Testis (tissue), 3 donors: ENCODE results near the gene KCNB1. TPM values are rescaled to one million over a fixed set of nuclear protein-coding genes. Genes with fewer than 3 reads are reported as not detected.

Experiments
- DNase-seq: peaks from one replicate; pipeline ENCODE4 v3.0.0-alpha.2; 2019
- H3K27ac ChIP-seq, 2 donors: fragments of 200-600 bp; sonication (generic); one replicate each; pipeline ENCODE4 v1.5.1; 2019
- H3K27me3 ChIP-seq: fragments of 200-600 bp; sonication (generic); one replicate; pipeline ENCODE4 v1.5.1; 2019
- H3K36me3 ChIP-seq: fragments of 200-600 bp; sonication (generic); one replicate; pipeline ENCODE4 v1.5.1; 2017; ENCODE audit warnings: low read depth; ENCODE audit errors: missing control alignments
- H3K4me1 ChIP-seq: fragments of 200-600 bp; sonication (generic); one replicate; pipeline ENCODE4 v1.5.1; 2019
- H3K4me3 ChIP-seq, 2 donors: fragments of 200-600 bp; sonication (generic); one replicate each; pipeline ENCODE4 v1.5.1; 2017 to 2019
- H3K9me3 ChIP-seq: fragments of 200-600 bp; sonication (generic); one replicate; pipeline ENCODE4 v1.5.1; 2017
- CTCF ChIP-seq, 3 experiments: fragments of 450-650 bp in 2 of 3; fragments of 200-600 bp in 1 of 3; sonication (generic) in 1 of 3; IDR thresholded peaks; one replicate each; pipeline ENCODE4 v1.5.1; 2016 to 2019; ENCODE audit warnings: antibody characterized with exemption in 3 of 3, mild to moderate bottlenecking in 2 of 3, moderate library complexity in 1 of 3
- POLR2A ChIP-seq: fragments of 450-650 bp; IDR thresholded peaks from one replicate; pipeline ENCODE4 v1.6.1; 2017; ENCODE audit warnings: antibody characterized with exemption, mild to moderate bottlenecking, moderate library complexity
- WGBS, 2 donors: methylation state at CpG; one replicate each; pipeline ENCODE4 v1.1.5; 2018; 5-methylcytosine and 5-hydroxymethylcytosine counted together
- intact Hi-C: fragments of 100-400 bp; cut with DNase I; formaldehyde crosslinking; loops from one replicate; pipeline ENCODE4 v1.15.1; 2023; ENCODE audit warnings: low total_unique reads
- polyA plus RNA-seq: library from polyadenylated mRNA; stranded (reverse); fragments of 350-450 nt; fragmentation: Illumina TruSeq; extraction: RNeasy Lipid Tissue Mini Kit (QIAGEN cat#74804); gene quantifications from one replicate; pipeline ENCODE4 v1.2.3, GENCODE V29; 2014; ENCODE audit warnings: low read depth, low replicate concordance; ENCODE audit not compliant: insufficient read depth
- total RNA-seq, 2 donors: library from RNA; depleted of rRNA; stranded (reverse); fragments of >200 nt; gene quantifications; one replicate each; pipeline ENCODE4 v1.2.3, GENCODE V29; 2016

KCNB1 gene
- total and polyA plus RNA-seq, 3 donors from 2014 or later = 1.5 to 4.6 (median 2.3) TPM

DNA sequence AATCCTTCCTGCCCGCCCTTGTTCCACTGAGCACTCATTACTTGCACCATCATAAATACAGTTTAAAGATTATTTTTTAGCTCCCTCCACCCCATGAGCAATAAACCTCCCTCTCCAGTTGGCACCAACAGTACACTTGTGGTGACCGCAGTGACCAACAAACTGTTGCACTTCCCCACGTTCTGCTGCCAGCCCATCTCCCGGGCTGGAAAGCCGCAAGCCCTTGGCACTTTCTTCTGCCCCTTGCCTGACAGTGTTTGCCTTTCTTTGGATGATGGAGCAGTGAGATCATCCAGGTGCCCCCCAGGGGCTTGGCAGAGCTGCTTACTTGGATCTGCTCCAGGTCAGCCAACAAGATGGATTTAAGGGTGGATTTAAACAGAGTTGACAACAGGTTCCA, 21.6 kb downstream of the KCNB1 start:
- TF ChIP-seq CTCF (IDR thresholded peaks at IDR 0.05) (no peak), POLR2A (no peak)
- H3K36me3 ChIP-seq = no peaks in the 10 kb centered on the region
- peaks cover 10% of the 10 kb centered on the region for H3K4me1 ChIP-seq
- no peaks in the 10 kb centered on the region for H3K27me3 ChIP-seq
- no peak overlapping the region for H3K27ac ChIP-seq
- intact Hi-C loops = no loop called here
- DNase-seq = no peak
- 80 to 93% methylated on average over 5 of the region's 5 CpGs for WGBS, 2 donors
- H3K4me3 ChIP-seq = no peak overlapping the region
- no peaks in the 10 kb centered on the region for H3K9me3 ChIP-seq

GRCh38 chr20:49460131-49460530, 22.3 kb downstream of the KCNB1 start:
- intact Hi-C loops = no loop called here
- Histone ChIP-seq H3K27ac (no peak overlapping the region), H3K9me3 (no peaks in the 10 kb centered on the region), H3K4me1 (peaks cover 10% of the 10 kb centered on the region), H3K4me3 (no peak overlapping the region), H3K36me3 (no peaks in the 10 kb centered on the region), H3K27me3 (no peaks in the 10 kb centered on the region)
- WGBS, 2 donors = 84 to 96% methylated on average over 6 of the region's 6 CpGs
- TF ChIP-seq POLR2A (no peak), CTCF (IDR thresholded peaks at IDR 0.05) (no peak)
- no peak for DNase-seq

- TF ChIP-seq POLR2A (no peak), CTCF (IDR thresholded peaks at IDR 0.05) (no peak)
- no peaks in the 10 kb centered on the region for H3K27me3 ChIP-seq
- H3K9me3 ChIP-seq = no peaks in the 10 kb centered on the region
- no peaks in the 10 kb centered on the region for H3K36me3 ChIP-seq
- intact Hi-C loops = no loop called here
- H3K4me3 ChIP-seq = no peak overlapping the region
- H3K27ac ChIP-seq = no peak overlapping the region
- peaks cover 10% of the 10 kb centered on the region for H3K4me1 ChIP-seq
- WGBS, 2 donors = 79 to 82% methylated on average over 6 of the region's 6 CpGs
- no peak for DNase-seq
These were observed 22.8 kb downstream of the KCNB1 start for GRCh38 chr20:49459684-49460083.

DNA sequence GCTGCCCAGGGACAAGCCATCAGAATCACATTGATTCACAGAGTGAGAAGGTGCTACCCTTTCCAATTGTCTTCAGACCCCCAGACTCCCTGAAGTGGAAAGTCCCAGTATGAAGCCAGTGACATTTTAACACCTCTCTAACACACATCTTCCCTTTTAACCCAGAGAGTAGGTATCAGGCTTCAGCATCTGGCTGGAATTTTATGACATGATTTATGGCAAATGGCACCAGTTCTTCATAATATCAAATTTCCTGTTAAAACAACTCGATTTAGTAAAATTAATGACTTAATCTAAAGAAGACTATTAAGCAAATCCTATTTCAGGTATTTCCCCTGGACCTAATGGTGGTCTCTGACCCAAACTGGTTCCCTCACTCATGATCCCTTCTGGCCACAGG, 25.0 kb downstream of the KCNB1 start:
- H3K27ac ChIP-seq = no peak overlapping the region
- DNase-seq = no peak
- TF ChIP-seq CTCF (IDR thresholded peaks at IDR 0.05) = no peak
- no peak for TF ChIP-seq POLR2A
- no peaks in the 10 kb centered on the region for H3K27me3 ChIP-seq
- intact Hi-C loops = no loop called here
- WGBS, 2 donors = 82 to 90% methylated on average over 1 of the region's 1 CpG
- H3K4me3 ChIP-seq = no peak overlapping the region
- H3K9me3 ChIP-seq = no peaks in the 10 kb centered on the region
- no peaks in the 10 kb centered on the region for H3K36me3 ChIP-seq
- H3K4me1 ChIP-seq = peaks cover 10% of the 10 kb centered on the region

- intact Hi-C loops = no loop called here
- Histone ChIP-seq H3K9me3 (no peaks in the 10 kb centered on the region), H3K27ac (no peak overlapping the region), H3K4me3 (no peak overlapping the region), H3K36me3 (no peaks in the 10 kb centered on the region), H3K4me1 (peaks cover 10% of the 10 kb centered on the region), H3K27me3 (no peaks in the 10 kb centered on the region)
- no peak for DNase-seq
- TF ChIP-seq POLR2A (no peak), CTCF (IDR thresholded peaks at IDR 0.05) (no peak)
- 92 to 97% methylated on average over 6 of the region's 6 CpGs for WGBS, 2 donors
These were observed 25.8 kb downstream of the KCNB1 start for GRCh38 chr20:49456646-49457045.
